Stomach (tissue), 4 donors: Measurements from ENCODE around the gene ZFP90.

ENCODE experiments used
- CTCF ChIP-seq, 7 experiments: fragments of 450-650 bp in 4 of 7; fragments of 200-600 bp in 3 of 7; sonication (generic) in 3 of 7; IDR thresholded peaks; one replicate each; pipeline ENCODE4 v1.5.1; 2016 to 2019; ENCODE audit warnings: antibody characterized with exemption in 7 of 7, control low read depth in 2 of 7, mild to moderate bottlenecking in 1 of 7
- EP300 ChIP-seq: sonication (generic); formaldehyde crosslinking; IDR thresholded peaks from one replicate; pipeline ENCODE4 v1.6.1; 2017; ENCODE audit warnings: antibody characterized with exemption
- POLR2A ChIP-seq, 4 donors: fragments of 450-650 bp; IDR thresholded peaks; one replicate each; pipeline ENCODE4 v1.6.1; 2016; ENCODE audit warnings: antibody characterized with exemption in 4 of 4, control low read depth in 2 of 4, mild to moderate bottlenecking in 1 of 4, moderate library complexity in 1 of 4
- POLR2AphosphoS5 ChIP-seq, 3 donors: sonication (generic); formaldehyde crosslinking; IDR thresholded peaks; one replicate each; pipeline ENCODE4 v1.6.1; 2016; ENCODE audit warnings: antibody characterized with exemption in 3 of 3

GRCh38 chr16:68509381-68509780 lies 29.7 kb upstream of the ZFP90 start:
- TF ChIP-seq CTCF (IDR thresholded peaks at IDR 0.05) (no peak), POLR2A (IDR thresholded peaks at IDR 0.05) (no peak), POLR2AphosphoS5 (IDR thresholded peaks at IDR 0.05) (no peak), EP300 (no peak)
